AG09319 (cell line): ENCODE measurements around the gene PKD1L1.

Experiments
- DNase-seq: peaks from one replicate; pipeline ENCODE4 v3.0.0-alpha.2; 2010; ENCODE audit warnings: low read depth; ENCODE audit errors: extremely low read depth
- CTCF ChIP-seq: IDR thresholded peaks from 2 replicates; pipeline ENCODE4 v1.5.1; 2011; ENCODE audit warnings: low read depth, mild to moderate bottlenecking, inconsistent platforms, low read length, moderate library complexity

PKD1L1 gene

GRCh38 chr7:47893721-47894365, 54.4 kb downstream of the PKD1L1 start:
- DNase-seq, result no peak
- no peak for TF ChIP-seq CTCF

- DNase-seq, result no peak
- TF ChIP-seq CTCF, result peak; percentile 5
Observed at GRCh38 chr7:47893238-47893637, 55.0 kb downstream of the PKD1L1 start.

GRCh38 chr7:47890606-47891005, 57.7 kb downstream of the PKD1L1 start:
- TF ChIP-seq CTCF, result no peak
- DNase-seq, result no peak

GRCh38 chr7:47890125-47890524, 58.1 kb downstream of the PKD1L1 start:
- DNase-seq, result no peak
- TF ChIP-seq CTCF, result no peak

GRCh38 chr7:47889723-47890122, 58.5 kb downstream of the PKD1L1 start:
- no peak for TF ChIP-seq CTCF
- DNase-seq, result no peak

- no peak for TF ChIP-seq CTCF
- no peak for DNase-seq
Observed at GRCh38 chr7:47888371-47889265, 59.6 kb downstream of the PKD1L1 start.

GRCh38 chr7:47887016-47887640, 61.1 kb downstream of the PKD1L1 start:
- DNase-seq, result no peak
- TF ChIP-seq CTCF, result no peak
